GM23338 (cell line): ENCODE measurements around the gene SZT2. TPM values are rescaled to one million over a fixed set of nuclear protein-coding genes. Genes with fewer than 3 reads are reported as not detected.
A peak's percentile ranks its signal among the peaks of the same experiment; 100 is the strongest.

Experiments used
- ATAC-seq: fragments of 200-7000 bp; cut with Tn5 transposase; 3 replicates; pipeline ENCODE4 v1.9.1; 2020
- DNase-seq: peaks from one replicate; pipeline ENCODE4 v3.0.0-alpha.2; 2015; ENCODE audit warnings: low spot score
- H2AFZ ChIP-seq: fragments of 200-600 bp; sonication (generic); 2 replicates; pipeline ENCODE4 v1.8.0; 2016; ENCODE audit warnings: antibody characterized with exemption, mild to moderate bottlenecking, moderate library complexity
- H3F3A ChIP-seq: fragments of 200-600 bp; sonication (generic); replicated peaks from 2 replicates; pipeline ENCODE4 v1.8.0; 2017; ENCODE audit warnings: antibody characterized with exemption, mixed run types, low read depth
- H3K27ac ChIP-seq: fragments of 200-600 bp; sonication (generic); 2 replicates; pipeline ENCODE4 v1.6.1; 2016; ENCODE audit warnings: low read depth
- H3K27me3 ChIP-seq: fragments of 200-600 bp; sonication (generic); 2 replicates; pipeline ENCODE4 v1.8.0; 2016; ENCODE audit warnings: mild to moderate bottlenecking, mixed run types, moderate library complexity; ENCODE audit not compliant: insufficient read depth
- H3K36me3 ChIP-seq: fragments of 200-600 bp; sonication (generic); 2 replicates; pipeline ENCODE4 v1.8.0; 2016; ENCODE audit warnings: mild to moderate bottlenecking; ENCODE audit not compliant: insufficient read depth
- H3K4me1 ChIP-seq: fragments of 200-600 bp; sonication (generic); 2 replicates; pipeline ENCODE4 v1.8.0; 2016; ENCODE audit warnings: mild to moderate bottlenecking, moderate library complexity; ENCODE audit not compliant: insufficient read depth
- H3K4me2 ChIP-seq: fragments of 200-600 bp; sonication (generic); 2 replicates; pipeline ENCODE4 v1.7.1; 2017; ENCODE audit warnings: mixed run types
- H3K4me3 ChIP-seq: fragments of 200-600 bp; sonication (generic); 2 replicates; pipeline ENCODE4 v1.6.1; 2016; ENCODE audit warnings: mixed run types
- H3K79me2 ChIP-seq: fragments of 200-600 bp; sonication (generic); replicated peaks from 2 replicates; pipeline ENCODE4 v1.8.0; 2017; ENCODE audit warnings: mild to moderate bottlenecking; ENCODE audit not compliant: insufficient read depth
- H3K9me2 ChIP-seq: fragments of 200-600 bp; sonication (generic); 2 replicates; pipeline ENCODE4 v1.8.0; 2017; ENCODE audit not compliant: insufficient read depth
- H4K20me1 ChIP-seq: fragments of 200-600 bp; sonication (generic); replicated peaks from 2 replicates; pipeline ENCODE4 v1.8.0; 2017; ENCODE audit warnings: mild to moderate bottlenecking; ENCODE audit not compliant: insufficient read depth
- H3K27ac Mint-ChIP-seq: 2 replicates; pipeline ENCODE4 v1.8.0; 2020; ENCODE audit warnings: inconsistent platforms, mild to moderate bottlenecking, moderate library complexity, mixed read lengths
- H3K27me3 Mint-ChIP-seq: 3 replicates; pipeline ENCODE4 v1.8.0; 2022; ENCODE audit warnings: low read depth, mild to moderate bottlenecking, moderate library complexity, mixed read lengths, inconsistent platforms; ENCODE audit not compliant: insufficient read depth, poor library complexity
- H3K36me3 Mint-ChIP-seq: 3 replicates; pipeline ENCODE4 v1.8.0; 2021; ENCODE audit warnings: low read depth, mild to moderate bottlenecking, inconsistent platforms, moderate library complexity, mixed read lengths
- H3K4me1 Mint-ChIP-seq: 3 replicates; pipeline ENCODE4 v1.8.0; 2020; ENCODE audit warnings: mild to moderate bottlenecking, inconsistent platforms, mixed read lengths
- H3K4me3 Mint-ChIP-seq: 3 replicates; pipeline ENCODE4 v1.8.0; 2021; ENCODE audit warnings: moderate library complexity, mild to moderate bottlenecking, inconsistent platforms, mixed read lengths
- H3K9me3 Mint-ChIP-seq: 3 replicates; pipeline ENCODE4 v1.8.0; 2020; ENCODE audit warnings: moderate library complexity, mild to moderate bottlenecking, inconsistent platforms, mixed read lengths
- CTCF ChIP-seq, 2 experiments: fragments of 200-600 bp in 1 of 2; sonication (generic) in 1 of 2; conservative IDR thresholded peaks; 2 replicates each; pipeline versions ENCODE4 v1.5.1 to v1.6.1; 2016 to 2017; ENCODE audit warnings: antibody characterized with exemption in 2 of 2, low read depth in 2 of 2, mild to moderate bottlenecking in 2 of 2, moderate library complexity in 1 of 2
- POLR2AphosphoS5 ChIP-seq: IDR thresholded peaks from 2 replicates; pipeline ENCODE4 v1.6.1; 2016; ENCODE audit warnings: antibody characterized with exemption, low read depth
- REST ChIP-seq: IDR thresholded peaks from one replicate; pipeline ENCODE4 v1.6.1; 2018; ENCODE audit warnings: antibody characterized with exemption; ENCODE audit not compliant: unreplicated experiment
- STAT1 ChIP-seq: IDR thresholded peaks from one replicate; pipeline ENCODE4 v1.6.1; 2016; ENCODE audit warnings: antibody characterized with exemption; ENCODE audit not compliant: unreplicated experiment
- ZNF331 ChIP-seq: fragments of 250-450 bp; sonication (Bioruptor Pico); IDR thresholded peaks from 2 replicates; pipeline ENCODE4 v1.5.0; 2020; ENCODE audit warnings: low read depth, mild to moderate bottlenecking, moderate library complexity
- ZNF462 ChIP-seq: fragments of 250-450 bp; sonication (Bioruptor Pico); IDR thresholded peaks from 2 replicates; pipeline ENCODE4 v1.5.0; 2020; ENCODE audit warnings: mild to moderate bottlenecking, moderate library complexity
- polyA plus RNA-seq: library from polyadenylated mRNA; unstranded; fragments of >200 nt; fragmentation: Nextera tagmentation; extraction: Ambion mirVana; gene quantifications from 2 replicates; pipeline ENCODE4 v1.2.1, GENCODE V29; 2016
- total RNA-seq: library from RNA; depleted of rRNA; stranded (reverse); fragments of >200 nt; shearing (Covaris generic); gene quantifications from 2 replicates; pipeline ENCODE4 v1.2.3, GENCODE V29; 2014

SZT2 gene
- total and polyA plus RNA-seq, 2 experiments from 2014 or later = 4.1 to 16.1 TPM

GRCh38 chr1:43383449-43383848 is 6.2 kb upstream of the SZT2 start:
- Histone ChIP-seq H2AFZ (no peak overlapping the region), H3K4me3 (no peak overlapping the region), H3K9me2 (no peaks in the 10 kb centered on the region), H3K4me1 (peaks cover under 1% of the 10 kb centered on the region; the same call in 1 of the 2 replicates), H3K79me2 (peaks cover 12% of the 10 kb centered on the region), H3F3A (no peaks in the 10 kb centered on the region), H4K20me1 (peaks cover 5% of the 10 kb centered on the region; the same call in 1 of the 2 replicates), H3K4me2 (no peak overlapping the region), H3K36me3 (peaks cover 25% of the 10 kb centered on the region), H3K27ac (no peak overlapping the region), H3K27me3 (no peaks in the 10 kb centered on the region)
- Mint-ChIP-seq H3K4me3 (no peak overlapping the region), H3K27me3 (peaks cover 3% of the 10 kb centered on the region), H3K9me3 (no peaks in the 10 kb centered on the region), H3K36me3 (peaks cover 39% of the 10 kb centered on the region), H3K4me1 (peaks cover 1% of the 10 kb centered on the region), H3K27ac (no peak overlapping the region)
- ATAC-seq (no peak), DNase-seq (no peak)
- TF ChIP-seq REST (no peak), CTCF (conservative IDR thresholded peaks at IDR 0.05; ENCODE audit: low read depth in 2 of 2) (0 out of 4 replicates have a peak, but pooled peaks of 1 of the 2 experiments have one; percentile 23)

- H3K9me3 Mint-ChIP-seq = no peaks in the 10 kb centered on the region
- no peak for TF ChIP-seq ZNF462 (CRISPR knock-in tag)
- no peak for TF ChIP-seq ZNF331 (CRISPR knock-in tag)
- no peak for TF ChIP-seq STAT1
- no peak for TF ChIP-seq POLR2AphosphoS5
- no peak for TF ChIP-seq REST
These were observed 3.0 kb upstream of the SZT2 start for GRCh38 chr1:43386676-43387075.

More at GRCh38 chr1:43386676-43387075, 3.0 kb upstream of the SZT2 start:
- Mint-ChIP-seq H3K4me1 (peaks cover 15% of the 10 kb centered on the region), H3K27ac (no peak overlapping the region), H3K4me3 (no peak overlapping the region), H3K36me3 (peaks cover 39% of the 10 kb centered on the region), H3K27me3 (peaks cover 5% of the 10 kb centered on the region)
- Histone ChIP-seq H3K4me3 (no peak overlapping the region), H3K36me3 (peaks cover 25% of the 10 kb centered on the region), H3K27ac (no peak overlapping the region), H3K27me3 (no peaks in the 10 kb centered on the region), H3K9me2 (no peaks in the 10 kb centered on the region), H4K20me1 (peaks cover 11% of the 10 kb centered on the region), H3K4me2 (no peak overlapping the region), H3K4me1 (peaks cover 13% of the 10 kb centered on the region; the same call in 1 of the 2 replicates), H3K79me2 (peaks cover 34% of the 10 kb centered on the region), H3F3A (no peaks in the 10 kb centered on the region), H2AFZ (no peak overlapping the region)
- DNase-seq = no peak
- no peak for ATAC-seq
